HG02571 (cell line): ENCODE measurements around the gene KIAA0753.
"Not testable (repeated sequence)": the region's sequence is repeated elsewhere in the genome, so short reads cannot be mapped to it uniquely, and the experiment has no call there.

Experiments used
- ATAC-seq: cut with Tn5 transposase; IDR thresholded peaks from one replicate; pipeline ENCODE4 v1.9.1; 2021; ENCODE audit warnings: mild to moderate bottlenecking, moderate library complexity; ENCODE audit not compliant: unreplicated experiment

The KIAA0753 gene

GRCh38 chr17:6573982-6574686 lies 66.4 kb downstream of the KIAA0753 start:
- ATAC-seq: no peak

- not testable (repeated sequence) for ATAC-seq
Measured at GRCh38 chr17:6573495-6573894, 67.0 kb downstream of the KIAA0753 start.

GRCh38 chr17:6572972-6573370 lies 67.5 kb downstream of the KIAA0753 start:
- no peak for ATAC-seq

- ATAC-seq: no peak
Measured at GRCh38 chr17:6571452-6571781, 69.1 kb downstream of the KIAA0753 start.

- ATAC-seq: no peak
Measured at GRCh38 chr17:6570731-6571451, 69.6 kb downstream of the KIAA0753 start.

GRCh38 chr17:6569370-6570285 lies 70.9 kb downstream of the KIAA0753 start:
- no peak for ATAC-seq

- no peak for ATAC-seq
Measured at GRCh38 chr17:6568184-6568758, 72.2 kb downstream of the KIAA0753 start.

- no peak for ATAC-seq
Measured at GRCh38 chr17:6567528-6568183, 72.9 kb downstream of the KIAA0753 start.

- ATAC-seq: no peak
Measured at GRCh38 chr17:6561446-6561845, 79.1 kb downstream of the KIAA0753 start.

GRCh38 chr17:6560496-6560895 lies 80.0 kb downstream of the KIAA0753 start:
- ATAC-seq: no peak

- ATAC-seq: no peak
Measured at GRCh38 chr17:6559753-6560215, 80.7 kb downstream of the KIAA0753 start.

- ATAC-seq: no peak
Measured at GRCh38 chr17:6558932-6559752, 81.4 kb downstream of the KIAA0753 start.

GRCh38 chr17:6558276-6558675 lies 82.2 kb downstream of the KIAA0753 start:
- ATAC-seq: no peak

GRCh38 chr17:6557040-6557438 lies 83.5 kb downstream of the KIAA0753 start:
- no peak for ATAC-seq

GRCh38 chr17:6556121-6557039 lies 84.1 kb downstream of the KIAA0753 start, which contains the start of gene PITPNM3:
TSS of gene PITPNM3 (minus strand) at chr17:6556555. CDS start at chr17:6556406, 149 bp downstream.
- ATAC-seq: no peak

GRCh38 chr17:6555331-6556120 lies 85.0 kb downstream of the KIAA0753 start:
- no peak for ATAC-seq

GRCh38 chr17:6554871-6555330 lies 85.6 kb downstream of the KIAA0753 start:
- ATAC-seq: no peak

GRCh38 chr17:6554342-6554741 lies 86.2 kb downstream of the KIAA0753 start:
- ATAC-seq: no peak
